Activated B cell treated with CpG ODN at 0.5 μM for 24 hours (primary cell): ENCODE results near the gene PRRT1. TPM values are rescaled to one million over a fixed set of nuclear protein-coding genes. Genes with fewer than 3 reads are reported as not detected.

Source experiments
- ATAC-seq: fragments of 200-7000 bp; cut with Tn5 transposase; one replicate; pipeline ENCODE4 v1.10.0; 2021; ENCODE audit warnings: low read depth, mild to moderate bottlenecking, moderate library complexity
- CTCF ChIA-PET: fragments of 350-600 bp; sonication (Branson Sonifier 250); formaldehyde crosslinking; loops from one replicate; lab custom pipeline; 2021; ENCODE audit warnings: antibody characterized with exemption; lab: Charles Lee
- POLR2A ChIA-PET: fragments of 350-600 bp; sonication (Branson Sonifier 250); formaldehyde crosslinking; loops from one replicate; lab custom pipeline; 2021; ENCODE audit warnings: antibody characterized with exemption; lab: Charles Lee
- DNase-seq: peaks from one replicate; pipeline ENCODE4 v3.0.0; 2022
- H3K27ac Mint-ChIP-seq: one replicate; pipeline ENCODE4 v1.8.0; 2020; ENCODE audit warnings: mixed read lengths
- H3K27me3 Mint-ChIP-seq: one replicate; pipeline ENCODE4 v1.8.0; 2021; ENCODE audit warnings: mixed read lengths
- H3K36me3 Mint-ChIP-seq: one replicate; pipeline ENCODE4 v1.8.0; 2021; ENCODE audit warnings: low read depth, mixed read lengths
- H3K4me1 Mint-ChIP-seq: one replicate; pipeline ENCODE4 v1.8.0; 2021; ENCODE audit warnings: mixed read lengths
- H3K4me3 Mint-ChIP-seq: one replicate; pipeline ENCODE4 v1.8.0; 2020; ENCODE audit warnings: mild to moderate bottlenecking, mixed read lengths
- H3K9me3 Mint-ChIP-seq: one replicate; pipeline ENCODE4 v1.8.0; 2020; ENCODE audit warnings: mixed read lengths
- intact Hi-C: fragments of 100-400 bp; cut with micrococcal nuclease; formaldehyde crosslinking; loops from one replicate; pipeline ENCODE4 v1.15.1; 2024
- total RNA-seq: library from RNA; stranded (reverse); gene quantifications from 2 replicates; pipeline ENCODE4 v1.2.3, GENCODE V29; 2022
- TF ChIP-seq, protein P1 (sequence below): fragments of 200-600 bp; IDR thresholded peaks from one replicate; pipeline ENCODE4 v1.8.0; 2022; ENCODE audit warnings: antibody characterized with exemption, mild to moderate bottlenecking

The PRRT1 gene
- total RNA-seq, 1 donor from 2014 or later: not detected

DNA sequence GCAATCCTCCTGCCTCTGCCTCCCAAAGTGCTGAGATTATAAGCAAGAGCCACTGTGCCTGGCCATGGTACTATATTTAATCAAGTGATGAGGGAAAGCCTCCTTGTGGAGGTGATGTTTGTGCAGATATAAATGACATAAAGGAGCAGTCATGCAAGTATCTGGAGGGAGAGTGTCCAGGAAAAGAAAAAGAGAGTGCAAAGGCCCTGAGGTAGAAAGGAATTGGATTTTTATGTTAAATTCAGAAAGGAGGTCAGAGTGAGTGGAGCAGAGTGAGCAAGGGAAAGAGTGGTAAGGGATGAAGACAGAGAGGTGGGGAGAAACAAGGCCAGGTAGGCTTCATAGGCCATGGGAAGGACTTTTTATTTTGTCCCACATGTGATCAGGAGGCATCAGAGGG lies 14.3 kb downstream of the PRRT1 start:
- DNase-seq: no peak
- no peak overlapping the region for H3K27ac Mint-ChIP-seq
- no peak overlapping the region for H3K4me3 Mint-ChIP-seq
- CTCF ChIA-PET: no interaction called here
- H3K9me3 Mint-ChIP-seq: no peaks in the 10 kb centered on the region
- H3K4me1 Mint-ChIP-seq: no peaks in the 10 kb centered on the region
- ATAC-seq: no peak
- POLR2A ChIA-PET: no interaction called here
- TF ChIP-seq, protein P1, sequence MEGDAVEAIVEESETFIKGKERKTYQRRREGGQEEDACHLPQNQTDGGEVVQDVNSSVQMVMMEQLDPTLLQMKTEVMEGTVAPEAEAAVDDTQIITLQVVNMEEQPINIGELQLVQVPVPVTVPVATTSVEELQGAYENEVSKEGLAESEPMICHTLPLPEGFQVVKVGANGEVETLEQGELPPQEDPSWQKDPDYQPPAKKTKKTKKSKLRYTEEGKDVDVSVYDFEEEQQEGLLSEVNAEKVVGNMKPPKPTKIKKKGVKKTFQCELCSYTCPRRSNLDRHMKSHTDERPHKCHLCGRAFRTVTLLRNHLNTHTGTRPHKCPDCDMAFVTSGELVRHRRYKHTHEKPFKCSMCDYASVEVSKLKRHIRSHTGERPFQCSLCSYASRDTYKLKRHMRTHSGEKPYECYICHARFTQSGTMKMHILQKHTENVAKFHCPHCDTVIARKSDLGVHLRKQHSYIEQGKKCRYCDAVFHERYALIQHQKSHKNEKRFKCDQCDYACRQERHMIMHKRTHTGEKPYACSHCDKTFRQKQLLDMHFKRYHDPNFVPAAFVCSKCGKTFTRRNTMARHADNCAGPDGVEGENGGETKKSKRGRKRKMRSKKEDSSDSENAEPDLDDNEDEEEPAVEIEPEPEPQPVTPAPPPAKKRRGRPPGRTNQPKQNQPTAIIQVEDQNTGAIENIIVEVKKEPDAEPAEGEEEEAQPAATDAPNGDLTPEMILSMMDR: no peak
- intact Hi-C loops: no loop called here
- peaks cover 9% of the 10 kb centered on the region for H3K27me3 Mint-ChIP-seq
- H3K36me3 Mint-ChIP-seq: no peaks in the 10 kb centered on the region

DNA sequence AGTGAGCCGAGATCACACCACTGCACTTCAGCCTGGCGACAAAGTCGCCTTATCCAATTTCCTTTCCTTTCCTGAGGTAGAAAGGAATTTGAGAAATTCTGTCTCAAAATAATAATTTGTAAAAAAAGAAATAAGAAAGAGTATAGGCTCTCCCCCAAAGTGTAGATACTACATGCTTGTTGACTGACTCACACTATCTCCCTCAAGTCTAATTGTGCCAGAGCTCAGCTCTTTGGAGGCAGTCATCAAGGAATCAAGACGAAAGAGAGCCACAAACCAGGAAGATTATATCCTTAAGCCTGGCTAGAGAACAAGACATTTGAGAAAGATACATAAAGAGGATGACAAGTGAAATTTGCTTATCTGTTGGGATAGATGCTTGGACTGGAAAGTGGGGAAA lies 18.0 kb downstream of the PRRT1 start:
- no peak for DNase-seq
- Mint-ChIP-seq H3K4me3 (no peak overlapping the region), H3K36me3 (peaks cover 1% of the 10 kb centered on the region), H3K27ac (no peak overlapping the region), H3K27me3 (no peaks in the 10 kb centered on the region), H3K4me1 (peaks cover 16% of the 10 kb centered on the region), H3K9me3 (no peaks in the 10 kb centered on the region)
- ChIA-PET CTCF (no interaction called here), POLR2A (no interaction called here)
- intact Hi-C loops: no loop called here
- no peak for ATAC-seq
- TF ChIP-seq, protein P1: no peak

DNA sequence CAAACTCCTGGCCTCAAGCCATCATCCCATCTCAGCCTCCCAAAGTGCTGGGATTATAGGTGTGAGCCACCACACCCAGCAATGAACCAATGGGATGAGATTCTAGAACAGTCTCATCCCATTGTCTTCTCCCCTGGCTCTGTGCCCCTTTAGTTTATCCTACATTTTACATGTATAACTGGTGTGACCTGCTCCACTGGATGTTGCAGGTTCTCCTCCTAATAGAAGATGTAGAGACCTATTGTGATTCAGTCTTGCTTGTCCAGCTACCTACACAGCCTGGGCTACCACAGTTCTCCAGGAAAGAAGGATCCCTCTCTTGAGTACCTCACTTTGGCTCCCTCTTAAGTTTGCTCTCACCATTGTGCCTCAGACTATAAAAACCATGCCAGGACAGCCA lies 19.6 kb downstream of the PRRT1 start:
- Mint-ChIP-seq H3K36me3 (peaks cover 13% of the 10 kb centered on the region), H3K27me3 (no peaks in the 10 kb centered on the region), H3K4me3 (no peak overlapping the region), H3K4me1 (peaks cover 32% of the 10 kb centered on the region), H3K27ac (no peak overlapping the region), H3K9me3 (no peaks in the 10 kb centered on the region)
- POLR2A ChIA-PET: no interaction called here
- TF ChIP-seq, protein P1: no peak
- intact Hi-C loops: no loop called here
- DNase-seq: no peak
- no peak for ATAC-seq
- CTCF ChIA-PET: no interaction called here

DNA sequence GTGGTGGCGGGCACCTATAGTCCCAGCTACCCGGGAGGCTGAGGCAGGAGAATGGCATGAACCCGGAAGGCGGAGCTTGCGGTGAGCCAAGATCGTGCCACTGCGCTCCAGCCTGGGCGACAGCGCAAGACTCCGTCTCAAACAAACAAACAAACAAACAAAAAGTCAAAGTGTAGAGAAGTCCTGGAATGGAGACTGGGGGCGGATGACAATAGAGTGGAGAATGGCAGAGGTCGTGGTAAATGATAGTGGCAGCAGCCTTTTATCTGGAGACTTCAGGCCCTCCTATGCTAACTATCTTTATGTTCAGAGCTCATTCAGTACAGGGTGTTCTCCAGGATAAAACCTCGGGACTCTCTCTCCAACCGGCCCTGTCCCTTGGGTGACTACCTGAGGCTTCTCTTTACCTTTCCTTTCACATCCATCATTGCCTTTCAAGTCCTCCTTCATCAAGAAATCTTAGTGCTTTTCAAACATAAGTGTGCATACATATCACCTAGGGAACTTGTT lies 20.2 kb downstream of the PRRT1 start:
- POLR2A ChIA-PET: interaction anchor here (3.9 kb wide), 1 partner anchor 65 kb away, joined by 56 read pairs; no protein-coding TSS in a partner anchor
- TF ChIP-seq, protein P1: no peak
- CTCF ChIA-PET: no interaction called here
- intact Hi-C loops: loop anchor here (2.0 kb wide), 1 partner anchor 173 kb away; the partner anchor contains the start of genes NELFE and SKIC2
- no peaks in the 10 kb centered on the region for H3K9me3 Mint-ChIP-seq
- H3K36me3 Mint-ChIP-seq: peaks cover 18% of the 10 kb centered on the region
- peak overlapping the region; percentile 36 for H3K4me3 Mint-ChIP-seq
- DNase-seq (no peak), ATAC-seq (no peak)
- no peaks in the 10 kb centered on the region for H3K27me3 Mint-ChIP-seq
- peaks cover 39% of the 10 kb centered on the region for H3K4me1 Mint-ChIP-seq
- no peak overlapping the region for H3K27ac Mint-ChIP-seq

DNA sequence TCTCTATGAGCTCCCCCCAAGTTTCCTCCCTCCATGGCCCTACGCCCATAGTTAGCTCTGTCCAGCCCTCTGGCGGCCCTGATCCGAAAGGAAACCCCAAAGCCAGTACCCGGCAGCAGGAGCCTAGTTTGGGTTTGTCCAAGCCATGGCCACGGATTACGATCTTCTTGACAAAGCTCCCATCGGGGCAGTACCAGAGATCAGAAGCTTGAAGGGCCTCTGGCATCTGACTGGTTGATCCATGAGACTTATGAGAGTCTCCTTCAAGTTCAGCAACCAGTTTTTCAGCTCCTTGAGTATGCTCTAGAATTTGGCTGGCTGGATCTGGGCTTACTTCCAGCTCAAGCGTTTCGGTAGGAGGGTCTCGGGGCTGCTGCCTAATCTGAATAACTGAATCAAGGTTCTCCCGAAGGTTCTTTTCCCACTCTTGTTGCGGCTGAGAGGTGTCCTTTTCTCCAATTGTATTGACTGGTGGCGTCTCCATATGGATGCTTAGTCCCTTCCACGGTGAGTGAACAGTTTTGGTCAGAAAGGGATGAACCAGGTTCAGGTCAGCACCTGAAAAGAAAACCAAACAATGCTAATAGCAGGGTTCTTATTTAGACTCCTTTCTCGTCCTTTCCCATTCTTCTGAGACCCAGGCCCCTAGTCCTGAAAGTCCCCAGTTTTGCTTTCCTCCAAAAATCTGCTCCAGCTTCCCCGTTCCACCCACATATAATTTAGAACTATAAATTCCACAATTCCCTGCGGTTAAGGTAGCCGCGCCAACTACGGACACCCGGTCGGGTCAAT lies 22.2 kb downstream of the PRRT1 start:
- peaks cover 47% of the 10 kb centered on the region for H3K4me1 Mint-ChIP-seq
- intact Hi-C loops: loop anchor here (1.0 to 5.0 kb wide), 6 partner anchors 25 to 1283 kb away; partner anchors contain the start of genes CSNK2B, LY6G5B, NELFE and PHF1
- ATAC-seq (no peak), DNase-seq (no peak)
- TF ChIP-seq, protein P1: no peak
- peak overlapping the region; percentile 82 for H3K27ac Mint-ChIP-seq
- H3K36me3 Mint-ChIP-seq: peaks cover 33% of the 10 kb centered on the region
- no peaks in the 10 kb centered on the region for H3K9me3 Mint-ChIP-seq
- H3K27me3 Mint-ChIP-seq: no peaks in the 10 kb centered on the region
- POLR2A ChIA-PET: interaction anchor here (0.5 to 4.3 kb wide), 13 partner anchors 48 to 667 kb away, joined by 3 to 59 read pairs (median 4); partner anchors contain the start of genes GPSM3, PBX2 and SKIC2
- CTCF ChIA-PET: interaction anchor here (1.4 to 4.3 kb wide), 2 partner anchors 11 to 23 kb away, joined by 3 to 28 read pairs; no protein-coding TSS in a partner anchor
- H3K4me3 Mint-ChIP-seq: peak overlapping the region; percentile 90
